CD4-positive, alpha-beta T cell (primary cell): ENCODE results near the gene ANKRD49. TPM values are rescaled to one million over a fixed set of nuclear protein-coding genes. Genes with fewer than 3 reads are reported as not detected.

Source experiments
- ATAC-seq: fragments of 200-7000 bp; cut with Tn5 transposase; one replicate; pipeline ENCODE4 v1.10.0; 2022; ENCODE audit warnings: mild to moderate bottlenecking; ENCODE audit not compliant: poor library complexity
- CTCF ChIA-PET: fragments of 350-600 bp; sonication (Branson Sonifier 250); formaldehyde crosslinking; loops from one replicate; lab custom pipeline; 2021; ENCODE audit warnings: antibody characterized with exemption, inconsistent platforms; lab: Charles Lee
- POLR2A ChIA-PET: fragments of 350-600 bp; sonication (Branson Sonifier 250); formaldehyde crosslinking; loops from one replicate; lab custom pipeline; 2021; ENCODE audit warnings: antibody characterized with exemption, inconsistent platforms; lab: Charles Lee
- DNase-seq, 14 experiments: peaks; one replicate each; pipeline ENCODE4 v3.0.0-alpha.2; 2013 to 2020; ENCODE audit warnings: mixed read lengths in 2 of 14
- H3K27ac ChIP-seq, 2 donors: one replicate each; pipeline versions ENCODE4 v1.5.1 to v1.7.0; 2013; ENCODE audit warnings: low read length in 2 of 2, low read depth in 1 of 2, mild to moderate bottlenecking in 1 of 2
- H3K27me3 ChIP-seq, 2 experiments: 1 replicate in 1 of 2; 2 replicates in 1 of 2; pipeline versions ENCODE4 v1.6.1 to v1.7.0; 2013; ENCODE audit warnings: low read length in 2 of 2, control low read depth in 1 of 2, mild to moderate bottlenecking in 1 of 2, moderate library complexity in 1 of 2; ENCODE audit not compliant: insufficient read depth in 2 of 2, control insufficient read depth in 1 of 2
- H3K36me3 ChIP-seq: one replicate; pipeline ENCODE4 v1.6.1; 2013; ENCODE audit warnings: low read length, control low read depth; ENCODE audit not compliant: insufficient read depth
- H3K4me1 ChIP-seq: one replicate; pipeline ENCODE4 v1.6.1; 2013; ENCODE audit warnings: low read length, control low read depth; ENCODE audit not compliant: insufficient read depth
- H3K4me3 ChIP-seq: one replicate; pipeline ENCODE4 v1.5.1; 2013; ENCODE audit warnings: mild to moderate bottlenecking, low read length, moderate library complexity
- H3K9me3 ChIP-seq, 2 experiments: 1 replicate in 1 of 2; 2 replicates in 1 of 2; pipeline versions ENCODE4 v1.6.1 to v1.7.0; 2013; ENCODE audit warnings: low read length in 2 of 2, mild to moderate bottlenecking in 2 of 2, control low read depth in 1 of 2, moderate library complexity in 1 of 2; ENCODE audit not compliant: control insufficient read depth in 1 of 2, insufficient read depth in 1 of 2
- H3K27ac Mint-ChIP-seq: one replicate; pipeline ENCODE4 v1.8.0; 2020; ENCODE audit warnings: mixed read lengths
- H3K27me3 Mint-ChIP-seq: one replicate; pipeline ENCODE4 v1.8.0; 2021; ENCODE audit warnings: mixed read lengths
- H3K36me3 Mint-ChIP-seq: one replicate; pipeline ENCODE4 v1.8.0; 2021; ENCODE audit warnings: low read depth, mixed read lengths
- H3K4me1 Mint-ChIP-seq: one replicate; pipeline ENCODE4 v1.8.0; 2021; ENCODE audit warnings: low read depth, mixed read lengths
- H3K4me3 Mint-ChIP-seq: one replicate; pipeline ENCODE4 v1.8.0; 2020; ENCODE audit warnings: mild to moderate bottlenecking, mixed read lengths
- H3K9me3 Mint-ChIP-seq: one replicate; pipeline ENCODE4 v1.8.0; 2020; ENCODE audit warnings: mixed read lengths
- intact Hi-C, 2 experiments: fragments of 100-400 bp; cut with DNase I in 1 of 2; cut with micrococcal nuclease in 1 of 2; formaldehyde crosslinking; loops; one replicate each; pipeline versions ENCODE4 v1.15.1 to v1.9.0; 2023 to 2025; cut with DNase I, micrococcal nuclease
- total RNA-seq, 174 experiments: library from RNA in 2 of 174; stranded (reverse) in 2 of 174; gene quantifications; one replicate each; pipeline ENCODE4 v1.2.3 and lab custom pipeline; 2021 to 2026
- TF ChIP-seq, protein P1 (sequence below): fragments of 200-600 bp; IDR thresholded peaks from one replicate; pipeline ENCODE4 v1.8.0; 2022; ENCODE audit warnings: antibody characterized with exemption, mild to moderate bottlenecking

The ANKRD49 gene
- total RNA-seq, 2 experiments from 2014 or later: 54.4 to 56.4 TPM

DNA sequence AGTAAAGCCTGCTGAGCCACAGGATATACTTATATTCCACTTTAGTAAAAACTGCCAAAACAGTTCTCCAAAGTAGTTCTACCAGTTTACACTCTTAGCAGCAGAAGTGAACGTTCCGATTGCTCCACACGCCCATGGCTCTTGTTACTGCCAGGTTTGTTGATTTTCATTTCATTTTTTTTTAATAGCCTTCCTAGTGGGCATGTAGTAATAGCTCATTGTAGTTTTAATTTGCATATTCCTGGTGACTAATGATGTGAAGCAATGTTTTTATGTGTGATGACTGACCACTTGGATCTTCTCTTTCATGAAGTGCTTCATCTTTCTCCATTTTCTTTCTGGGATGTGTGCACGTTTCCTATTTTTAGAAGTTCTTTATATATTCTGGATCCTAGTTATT lies 13.7 kb downstream of the ANKRD49 start:
- no peak for DNase-seq
- ChIA-PET POLR2A (no interaction called here), CTCF (no interaction called here)
- TF ChIP-seq, protein P1, sequence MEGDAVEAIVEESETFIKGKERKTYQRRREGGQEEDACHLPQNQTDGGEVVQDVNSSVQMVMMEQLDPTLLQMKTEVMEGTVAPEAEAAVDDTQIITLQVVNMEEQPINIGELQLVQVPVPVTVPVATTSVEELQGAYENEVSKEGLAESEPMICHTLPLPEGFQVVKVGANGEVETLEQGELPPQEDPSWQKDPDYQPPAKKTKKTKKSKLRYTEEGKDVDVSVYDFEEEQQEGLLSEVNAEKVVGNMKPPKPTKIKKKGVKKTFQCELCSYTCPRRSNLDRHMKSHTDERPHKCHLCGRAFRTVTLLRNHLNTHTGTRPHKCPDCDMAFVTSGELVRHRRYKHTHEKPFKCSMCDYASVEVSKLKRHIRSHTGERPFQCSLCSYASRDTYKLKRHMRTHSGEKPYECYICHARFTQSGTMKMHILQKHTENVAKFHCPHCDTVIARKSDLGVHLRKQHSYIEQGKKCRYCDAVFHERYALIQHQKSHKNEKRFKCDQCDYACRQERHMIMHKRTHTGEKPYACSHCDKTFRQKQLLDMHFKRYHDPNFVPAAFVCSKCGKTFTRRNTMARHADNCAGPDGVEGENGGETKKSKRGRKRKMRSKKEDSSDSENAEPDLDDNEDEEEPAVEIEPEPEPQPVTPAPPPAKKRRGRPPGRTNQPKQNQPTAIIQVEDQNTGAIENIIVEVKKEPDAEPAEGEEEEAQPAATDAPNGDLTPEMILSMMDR: no peak
- no peak overlapping the region for H3K4me3 Mint-ChIP-seq
- intact Hi-C loops: loop anchor here (2.0 to 10.0 kb wide), 4 partner anchors 183 to 1563 kb away; no protein-coding TSS in a partner anchor
- Histone ChIP-seq H3K4me1 (peaks cover 8% of the 10 kb centered on the region), H3K4me3 (no peak overlapping the region), H3K27me3 (peaks cover 6 to 13% of the 10 kb centered on the region in 2 experiments), H3K27ac (no peak overlapping the region), H3K36me3 (no peaks in the 10 kb centered on the region), H3K9me3 (no peaks in the 10 kb centered on the region)
- H3K36me3 Mint-ChIP-seq: peaks cover 6% of the 10 kb centered on the region
- H3K27ac Mint-ChIP-seq: no peak overlapping the region
- H3K4me1 Mint-ChIP-seq: peaks cover 8% of the 10 kb centered on the region
- no peak for ATAC-seq
- peaks cover 35% of the 10 kb centered on the region for H3K27me3 Mint-ChIP-seq
- no peaks in the 10 kb centered on the region for H3K9me3 Mint-ChIP-seq

DNA sequence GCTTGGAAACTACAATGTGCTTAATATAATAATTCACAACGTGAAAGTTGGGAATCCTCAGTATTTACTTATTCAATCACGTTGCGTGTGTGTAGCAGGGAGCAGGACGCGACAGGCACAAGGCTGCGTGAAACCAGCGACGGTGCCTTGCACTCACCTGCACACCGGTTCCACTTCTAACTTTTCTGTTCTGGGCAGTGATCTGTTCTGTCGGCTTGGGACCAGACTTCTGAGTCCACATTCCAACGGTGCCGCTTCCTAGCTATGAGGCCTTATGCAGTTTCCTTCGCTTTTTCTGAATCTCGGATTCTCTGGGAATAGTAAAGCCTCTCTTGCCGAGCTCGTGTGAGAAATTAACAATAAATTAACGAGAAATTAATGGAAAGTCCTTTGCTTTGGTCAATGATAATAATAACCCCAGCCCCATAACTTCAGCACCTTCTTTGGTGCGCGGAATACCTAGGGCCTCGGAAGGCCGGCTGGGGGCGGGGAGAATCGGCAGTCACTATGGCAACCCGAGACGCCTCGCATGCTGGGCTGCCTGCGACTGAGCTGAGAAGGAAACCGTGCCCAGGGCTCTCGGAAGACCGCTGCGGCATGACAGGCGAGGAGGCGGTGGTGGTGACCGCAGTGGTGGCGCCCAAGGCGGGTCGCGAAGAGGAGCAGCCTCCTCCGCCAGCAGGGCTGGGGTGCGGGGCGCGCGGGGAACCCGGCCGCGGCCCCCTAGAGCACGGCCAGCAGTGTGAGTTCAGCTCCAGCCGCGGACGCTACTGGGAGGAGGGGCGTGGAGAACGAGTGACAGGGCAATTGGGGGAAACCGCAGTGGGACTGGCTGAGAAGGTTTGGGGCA lies 18.4 kb downstream of the ANKRD49 start, which contains the start of gene C11orf97:
C11orf97 (plus strand) TSS at position 530 of the 850 bp plus-strand sequence; CDS start at position 598, 68 bp downstream.
- ATAC-seq (peak; percentile 74), DNase-seq (peak; percentile 12 to 76 (median 44))
- H3K9me3 ChIP-seq: no peaks in the 10 kb centered on the region
- Mint-ChIP-seq H3K27ac (no peak within 1 kb of the TSS), H3K4me1 (peaks cover 18% of the 10 kb centered on the region), H3K4me3 (peak within 1 kb of the TSS; percentile 81), H3K27me3 (peaks cover 60% of the 10 kb centered on the region), H3K36me3 (no peaks in the 10 kb centered on the region), H3K9me3 (no peaks in the 10 kb centered on the region)
- peak within 1 kb of the TSS; percentile 28 for H3K4me3 ChIP-seq
- POLR2A ChIA-PET: interaction anchor here (1.1 to 1.2 kb wide), 2 partner anchors 18 to 557 kb away, joined by 3 to 8 read pairs; partner anchors contain the start of genes ANKRD49 and MRE11
- peaks cover 10 to 22% of the 10 kb centered on the region in 2 experiments for H3K27me3 ChIP-seq
- CTCF ChIA-PET: interaction anchor here (0.6 to 1.6 kb wide), 4 partner anchors 7 to 867 kb away, joined by 3 to 4 read pairs (median 3); no protein-coding TSS in a partner anchor
- H3K4me1 ChIP-seq: peaks cover 10% of the 10 kb centered on the region
- TF ChIP-seq, protein P1: no peak
- H3K27ac ChIP-seq: no peak within 1 kb of the TSS
- intact Hi-C loops: loop anchor here in 1 of 2 experiments (10.0 kb wide), 1 partner anchor 1283 kb away; the partner anchor contains the start of gene CEP57
- H3K36me3 ChIP-seq: no peaks in the 10 kb centered on the region

DNA sequence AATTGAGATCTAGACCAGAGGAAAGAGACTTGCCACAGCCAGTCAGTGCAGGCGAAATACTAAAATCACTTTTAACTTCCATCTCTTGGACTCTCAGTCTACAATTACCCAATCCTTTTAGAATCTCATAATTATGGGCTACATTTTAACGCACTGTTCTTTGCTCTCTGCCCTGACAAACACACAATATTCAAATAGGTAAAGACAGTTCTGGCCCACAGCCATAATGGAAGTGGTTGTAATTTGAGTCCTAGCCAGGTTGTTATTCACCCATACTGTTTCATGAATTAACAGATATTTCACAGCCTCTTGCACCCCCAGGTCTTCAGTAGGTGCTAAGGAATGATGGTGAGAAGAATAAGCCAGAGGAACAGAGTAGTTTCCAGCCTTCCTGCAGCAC lies 19.3 kb downstream of the ANKRD49 start:
- CTCF ChIA-PET: interaction anchor here (1.4 to 1.5 kb wide), 2 partner anchors 9 to 18 kb away, joined by 3 read pairs; no protein-coding TSS in a partner anchor
- ATAC-seq (no peak), DNase-seq (no peak)
- peaks cover 18% of the 10 kb centered on the region for H3K4me1 Mint-ChIP-seq
- H3K4me3 Mint-ChIP-seq: peak overlapping the region; percentile 11
- no peaks in the 10 kb centered on the region for H3K36me3 Mint-ChIP-seq
- no peak overlapping the region for H3K27ac Mint-ChIP-seq
- POLR2A ChIA-PET: interaction anchor here (1.1 kb wide), 1 partner anchor 556 kb away, joined by 3 read pairs; no protein-coding TSS in a partner anchor
- intact Hi-C loops: loop anchor here in 1 of 2 experiments (10.0 kb wide), 1 partner anchor 1282 kb away; the partner anchor contains the start of gene CEP57
- H3K27me3 Mint-ChIP-seq: peaks cover 60% of the 10 kb centered on the region
- peaks cover 10 to 22% of the 10 kb centered on the region in 2 experiments for H3K27me3 ChIP-seq
- no peaks in the 10 kb centered on the region for H3K9me3 Mint-ChIP-seq
- H3K27ac ChIP-seq: no peak overlapping the region
- no peaks in the 10 kb centered on the region for H3K36me3 ChIP-seq
- H3K9me3 ChIP-seq: no peaks in the 10 kb centered on the region
- TF ChIP-seq, protein P1: no peak
- no peak overlapping the region for H3K4me3 ChIP-seq
- H3K4me1 ChIP-seq: peaks cover 10% of the 10 kb centered on the region
